Right renal cortex interstitium (tissue), 3 donors: ENCODE measurements around the gene CIB2. TPM values are rescaled to one million over a fixed set of nuclear protein-coding genes. Genes with fewer than 3 reads are reported as not detected.

Source experiments
- DNase-seq, 3 donors: peaks; one replicate each; pipeline ENCODE4 v3.0.0-alpha.2; 2013; ENCODE audit warnings: low read depth in 3 of 3, low spot score in 2 of 3
- polyA plus RNA-seq, 3 donors: library from polyadenylated mRNA; unstranded; fragments of 120-200 nt; gene quantifications; one replicate each; pipeline ENCODE4 v1.2.1, GENCODE V29; 2013; ENCODE audit not compliant: insufficient read length in 3 of 3

CIB2 gene
- polyA plus RNA-seq, 3 donors, result 28.2 to 33.0 (median 30.0) TPM

DNA sequence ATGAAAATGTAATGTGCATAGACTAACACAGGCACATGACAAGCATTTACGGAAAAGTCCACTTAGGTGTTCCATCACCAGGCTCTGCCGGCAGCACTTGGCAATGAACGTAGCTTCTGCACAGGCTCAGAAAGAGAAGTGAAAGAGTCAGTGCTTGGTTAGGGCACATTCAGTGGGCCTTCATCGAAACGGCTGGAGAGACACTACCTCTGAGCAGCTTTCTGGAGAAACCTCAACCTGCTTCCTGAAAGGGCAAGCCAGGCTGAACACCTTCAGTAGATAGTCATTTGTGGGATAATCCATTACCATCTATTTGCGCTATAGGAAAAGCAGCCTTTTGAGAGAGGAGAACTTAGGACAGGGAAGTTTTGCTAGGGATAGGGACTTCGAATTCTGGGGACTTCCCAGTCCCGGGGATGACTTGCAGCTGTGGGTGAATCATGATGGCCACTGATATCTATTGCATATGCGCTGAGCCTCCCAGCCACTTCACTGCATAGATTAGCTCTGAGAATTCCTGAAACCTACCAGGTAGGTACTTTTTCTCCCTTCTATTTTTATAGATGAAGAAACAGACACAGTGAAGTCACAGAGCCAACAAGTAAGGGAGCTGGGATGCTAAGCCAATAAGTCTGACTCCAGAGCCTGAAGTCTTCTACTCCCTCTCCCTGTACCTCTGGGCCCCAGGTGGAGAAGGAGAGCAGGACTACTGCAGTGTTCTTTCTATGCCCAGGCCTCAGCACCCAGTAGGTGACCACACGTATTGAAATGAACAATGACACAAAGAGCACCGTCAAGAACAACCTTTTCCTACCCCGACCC, 43.1 kb downstream of the CIB2 start:
- no peak for DNase-seq

DNA sequence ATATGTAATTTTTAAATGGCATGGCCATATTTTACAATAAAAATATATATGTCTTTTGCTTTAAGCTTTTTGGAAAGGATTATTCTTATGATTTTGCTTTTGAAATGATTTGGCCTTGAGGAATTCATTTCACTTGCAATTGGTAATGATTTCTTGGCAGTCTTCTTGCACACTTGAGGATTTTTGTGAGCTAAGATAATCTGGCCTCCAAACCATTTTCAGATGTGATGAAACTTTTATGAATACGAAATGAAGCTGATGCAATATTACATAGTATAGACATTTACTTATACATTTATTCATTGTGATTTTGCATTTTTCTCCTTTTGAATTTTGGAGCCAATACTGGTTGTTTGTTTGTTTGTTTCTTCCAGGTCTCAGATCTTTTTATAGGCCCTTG, 45.3 kb downstream of the CIB2 start:
- DNase-seq, result no peak

DNA sequence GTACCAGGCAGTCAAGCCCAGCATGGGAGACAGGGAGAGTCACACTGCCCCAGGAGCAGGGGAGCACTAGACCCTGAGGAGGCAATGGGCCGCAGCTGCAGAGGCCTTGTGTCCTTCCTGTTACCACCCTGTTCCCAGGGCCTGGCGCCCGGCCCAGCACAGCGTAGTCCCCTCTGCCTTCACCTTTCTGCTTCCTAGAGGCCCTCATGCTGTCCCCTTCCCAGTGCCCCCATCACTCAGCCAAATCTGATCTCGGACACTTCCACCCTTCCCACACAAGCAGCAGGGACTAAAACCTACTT, 46.8 kb downstream of the CIB2 start:
- no peak for DNase-seq

DNA sequence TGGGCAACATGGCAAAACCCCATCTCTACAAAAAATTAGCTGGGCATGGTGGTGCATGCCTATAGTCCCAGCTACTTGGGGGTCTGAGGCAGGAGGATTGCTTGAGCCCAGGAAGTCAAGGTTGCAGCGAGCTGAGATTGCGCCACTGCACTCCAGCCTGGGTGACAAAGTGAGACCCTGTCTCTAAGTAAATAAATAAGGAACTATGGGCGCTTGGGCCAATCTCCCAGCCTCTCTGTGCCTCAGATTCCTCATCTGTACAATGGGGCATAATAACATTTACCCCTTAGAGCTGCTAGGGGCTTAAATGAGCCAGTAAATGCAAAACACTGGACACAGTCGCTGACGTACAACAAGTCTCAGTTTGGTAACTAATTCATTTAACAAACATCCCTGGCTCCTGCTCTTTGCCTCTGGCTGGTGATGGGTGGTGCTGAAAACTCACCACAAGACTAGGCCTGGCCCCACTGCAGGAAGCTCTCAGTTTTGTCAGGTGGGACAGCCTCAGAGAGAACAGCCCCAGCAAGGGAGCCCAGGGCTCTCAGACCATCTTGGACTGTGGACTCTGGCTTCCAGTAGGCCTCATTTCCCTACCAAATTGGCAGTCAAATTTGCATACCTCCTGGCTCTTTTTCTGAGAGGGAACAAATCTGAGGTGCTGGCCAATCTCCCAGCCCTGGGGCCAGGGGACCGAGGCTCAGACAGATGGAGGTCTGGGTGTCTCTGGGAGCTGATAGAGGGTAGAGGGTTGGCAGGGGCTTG, 47.4 kb downstream of the CIB2 start:
- DNase-seq, result no peak

DNA sequence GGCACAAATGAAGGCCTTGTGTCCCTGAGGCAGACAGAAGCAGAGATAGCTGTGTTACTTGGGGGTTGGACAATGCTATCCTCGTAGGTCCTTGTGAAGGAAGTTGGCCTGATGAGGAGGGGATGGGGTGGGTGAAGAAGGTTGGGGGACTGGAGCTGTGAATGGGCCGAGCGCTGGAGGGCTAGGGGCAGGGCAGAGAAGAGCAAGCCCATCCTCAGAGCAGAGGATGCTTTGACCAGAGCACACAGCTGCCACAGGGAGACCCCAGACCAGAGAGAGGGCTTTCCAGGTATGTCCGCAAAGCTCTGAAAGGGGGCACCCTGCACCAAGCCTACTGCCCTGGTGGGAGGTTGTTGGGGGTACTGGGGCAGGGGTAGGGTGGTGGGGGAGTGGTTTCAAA, 48.1 kb downstream of the CIB2 start:
- DNase-seq, result no peak

DNA sequence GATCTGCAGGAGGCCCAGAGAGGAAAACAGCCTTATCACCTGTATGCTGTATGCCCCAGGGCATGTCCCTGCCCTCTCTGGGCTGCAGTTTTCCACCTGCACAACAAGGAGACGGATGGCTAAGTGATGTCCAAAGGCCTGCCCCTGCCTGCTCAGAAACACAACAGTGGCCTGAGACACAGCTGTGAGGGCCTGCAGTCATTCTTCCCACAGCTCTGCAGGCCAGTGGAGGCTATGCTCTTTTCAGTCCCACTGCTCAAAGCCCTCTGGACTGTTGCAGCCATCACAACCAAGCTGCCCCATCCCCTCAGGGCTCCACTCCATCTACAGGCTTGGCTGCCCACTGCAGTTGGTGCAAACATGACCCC, 48.5 kb downstream of the CIB2 start:
- no peak for DNase-seq

DNA sequence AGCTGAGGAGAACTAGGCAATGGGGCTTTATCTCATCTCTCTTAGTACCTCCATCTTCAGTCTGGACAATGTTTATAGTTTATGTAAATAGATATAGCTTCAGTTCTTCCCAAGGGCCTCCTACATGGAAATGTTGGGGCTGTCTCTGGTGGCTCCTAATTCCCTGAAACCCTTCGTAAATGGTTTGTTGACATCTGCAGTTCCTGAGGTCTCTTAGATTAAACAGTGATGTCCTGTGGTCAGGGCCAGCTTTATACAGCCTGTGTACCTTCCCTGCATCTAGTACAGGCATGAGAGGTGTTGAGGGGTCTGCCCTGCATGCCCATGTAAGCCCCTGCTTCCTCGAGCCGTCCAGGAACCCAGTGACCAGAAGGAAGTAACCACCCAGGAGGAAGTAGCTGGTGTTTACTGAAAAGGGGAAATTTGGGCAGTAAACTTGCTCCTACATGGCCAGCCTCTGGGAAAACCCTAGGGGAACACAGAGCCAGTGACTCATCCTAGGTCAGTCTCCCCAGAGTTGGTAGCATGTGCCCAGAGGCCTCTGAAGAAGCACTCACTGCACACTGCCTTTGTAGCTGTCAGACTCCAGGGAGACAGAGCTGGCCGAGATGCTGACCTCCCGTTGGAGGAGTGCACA, 49.0 kb downstream of the CIB2 start:
- no peak for DNase-seq

DNA sequence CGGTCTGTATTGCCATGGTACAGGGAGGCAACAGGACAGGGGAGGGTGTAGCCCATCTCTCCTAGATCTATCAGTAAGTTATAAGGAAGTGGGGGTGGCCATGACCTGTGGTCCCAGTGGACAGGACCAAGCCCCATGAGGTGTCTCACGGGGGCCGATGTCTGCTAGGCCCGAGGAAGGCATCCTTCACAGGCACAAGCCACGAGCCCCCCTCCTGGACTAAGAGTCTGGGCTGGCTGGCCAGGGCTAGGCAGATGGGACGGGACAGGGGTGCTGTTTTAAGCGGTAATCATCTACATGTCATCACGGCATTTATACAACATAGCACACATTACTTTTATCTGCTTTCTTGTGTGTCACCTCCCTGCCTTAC, 51.2 kb downstream of the CIB2 start:
- no peak for DNase-seq

DNA sequence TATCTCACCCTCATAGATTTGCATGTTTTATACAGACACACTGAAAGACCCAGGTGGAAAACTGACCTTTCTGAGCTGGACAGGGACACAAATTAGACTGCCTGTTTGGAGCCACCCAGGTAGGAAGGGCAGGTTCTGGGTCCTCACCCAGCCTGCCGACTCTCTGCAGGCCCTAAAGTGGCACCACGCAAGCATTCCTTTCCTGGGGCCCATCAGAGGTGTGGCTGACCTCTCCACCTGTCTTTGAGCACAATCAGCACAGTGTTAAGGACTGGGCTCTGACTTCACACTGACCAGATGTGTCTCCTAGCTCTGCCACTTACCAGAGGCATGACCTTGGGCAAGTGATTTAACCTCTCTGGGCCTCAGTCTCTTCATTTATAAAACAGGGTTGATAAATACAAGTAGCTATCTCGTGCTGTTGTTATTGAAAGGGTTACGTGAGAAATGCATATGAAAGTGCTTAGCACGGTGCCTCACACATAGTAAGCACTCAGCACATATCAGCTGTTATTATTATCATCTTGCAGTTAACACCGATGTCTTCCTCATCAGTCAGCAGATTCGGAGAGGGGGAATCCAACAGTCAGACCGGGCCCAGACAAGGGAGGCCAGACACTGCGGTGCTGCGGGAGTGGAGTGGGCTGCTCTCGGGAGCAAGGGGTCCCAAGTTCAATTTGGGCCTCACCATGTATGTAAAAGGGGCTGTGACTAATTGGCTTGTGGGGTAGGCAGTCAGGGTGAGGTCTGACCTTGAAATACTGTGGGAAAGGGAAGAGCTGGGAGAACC, 51.8 kb downstream of the CIB2 start:
- no peak for DNase-seq

DNA sequence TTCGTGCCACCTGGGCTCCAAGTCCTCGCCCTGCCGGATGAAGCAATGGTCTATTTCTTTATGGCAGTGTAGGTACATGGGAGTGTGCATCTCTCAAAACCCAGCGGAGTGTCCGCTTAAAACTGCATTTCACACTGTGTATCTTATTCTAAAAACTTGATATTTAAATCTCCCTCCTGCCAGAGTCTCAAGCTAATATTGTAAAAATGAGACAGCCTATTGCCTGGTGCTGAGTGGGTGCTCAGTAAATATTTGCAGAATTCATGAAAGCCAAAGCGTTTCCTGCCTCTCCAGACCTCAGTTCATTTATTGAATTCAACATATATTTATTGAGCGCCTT, 53.4 kb downstream of the CIB2 start:
- no peak for DNase-seq

DNA sequence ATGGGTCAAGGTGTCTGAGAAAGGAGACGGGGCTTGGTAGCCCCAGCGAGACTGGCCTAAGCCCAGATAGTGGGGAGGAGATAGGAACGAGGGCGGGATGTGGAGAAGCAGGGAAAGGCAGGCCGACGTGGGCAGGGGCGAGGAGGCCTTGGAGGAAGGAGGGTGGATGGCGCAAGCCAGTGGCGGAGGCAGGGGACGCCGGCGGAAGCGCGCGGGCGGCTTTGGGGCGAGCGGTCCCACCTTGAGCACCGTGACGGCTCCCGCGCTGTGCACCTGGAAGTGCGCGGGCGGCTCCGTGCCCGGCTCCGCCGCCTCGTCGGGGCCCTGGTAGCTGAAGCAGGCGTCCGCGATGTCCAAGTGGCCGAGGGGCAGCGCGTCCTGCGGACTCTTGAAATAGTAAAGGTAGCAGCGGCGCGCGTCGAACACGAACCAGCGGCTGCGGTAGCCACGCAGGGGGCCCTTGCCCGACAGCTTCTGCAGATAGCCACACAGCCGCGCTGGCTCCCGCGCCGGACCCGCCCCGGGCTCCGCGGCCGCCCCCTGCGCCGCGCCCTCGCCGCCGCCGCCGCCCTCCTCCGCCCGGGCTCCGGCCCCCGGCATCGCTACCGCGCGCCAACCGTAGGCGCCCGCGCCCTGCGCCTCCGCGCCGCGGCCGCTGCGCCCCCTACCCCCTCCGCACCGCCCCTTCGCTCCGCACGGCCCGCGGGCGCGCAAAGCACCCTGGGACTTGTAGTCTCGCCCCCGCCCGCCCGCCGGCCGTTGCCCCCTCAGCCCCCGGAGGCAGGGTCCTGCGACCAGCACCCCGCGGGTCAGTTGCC, 54.0 kb downstream of the CIB2 start, which contains the start of gene TBC1D2B:
TSS of gene TBC1D2B (minus strand) at position 659 of the 818 bp plus-strand sequence. CDS start at position 600, 59 bp downstream.
- no peak for DNase-seq

DNA sequence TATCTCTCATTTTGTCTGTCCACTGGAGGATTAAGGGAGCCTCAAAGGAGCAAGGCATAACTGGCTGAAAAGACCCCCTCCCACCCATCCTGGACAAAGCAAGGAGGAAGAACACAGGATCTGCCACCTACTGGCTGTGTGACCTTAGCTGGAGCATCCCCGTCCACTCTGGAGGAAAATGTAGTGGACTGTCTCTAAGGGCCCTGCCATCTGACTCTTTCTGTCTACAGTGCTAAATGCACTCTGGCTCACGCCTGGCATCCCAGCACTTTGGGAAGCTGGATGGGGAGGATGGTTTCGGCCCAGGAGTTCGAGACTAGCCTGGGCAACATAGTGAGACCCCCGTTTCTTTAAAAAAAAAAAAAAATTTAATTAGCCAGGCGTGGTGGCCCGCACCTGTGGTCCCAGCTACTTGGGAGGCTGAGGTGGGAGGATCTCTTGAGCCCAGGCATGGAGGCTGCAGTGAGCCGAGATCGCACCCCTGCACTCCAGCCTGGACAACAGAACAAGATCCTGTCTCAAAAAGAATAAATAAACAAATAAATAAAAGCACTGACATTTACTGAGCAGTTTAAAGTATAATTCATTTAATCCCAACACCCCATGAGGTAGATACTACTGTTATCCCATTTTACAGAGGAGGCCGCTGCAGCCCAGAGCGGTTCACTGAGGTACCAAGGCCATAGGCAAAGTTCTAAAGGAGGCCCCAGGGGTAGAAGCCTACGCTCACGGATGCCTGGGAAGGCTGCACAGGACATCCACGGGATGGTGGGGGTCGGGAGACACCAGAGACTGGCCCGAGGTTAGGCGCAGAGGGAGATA, 54.8 kb downstream of the CIB2 start:
- no peak for DNase-seq

DNA sequence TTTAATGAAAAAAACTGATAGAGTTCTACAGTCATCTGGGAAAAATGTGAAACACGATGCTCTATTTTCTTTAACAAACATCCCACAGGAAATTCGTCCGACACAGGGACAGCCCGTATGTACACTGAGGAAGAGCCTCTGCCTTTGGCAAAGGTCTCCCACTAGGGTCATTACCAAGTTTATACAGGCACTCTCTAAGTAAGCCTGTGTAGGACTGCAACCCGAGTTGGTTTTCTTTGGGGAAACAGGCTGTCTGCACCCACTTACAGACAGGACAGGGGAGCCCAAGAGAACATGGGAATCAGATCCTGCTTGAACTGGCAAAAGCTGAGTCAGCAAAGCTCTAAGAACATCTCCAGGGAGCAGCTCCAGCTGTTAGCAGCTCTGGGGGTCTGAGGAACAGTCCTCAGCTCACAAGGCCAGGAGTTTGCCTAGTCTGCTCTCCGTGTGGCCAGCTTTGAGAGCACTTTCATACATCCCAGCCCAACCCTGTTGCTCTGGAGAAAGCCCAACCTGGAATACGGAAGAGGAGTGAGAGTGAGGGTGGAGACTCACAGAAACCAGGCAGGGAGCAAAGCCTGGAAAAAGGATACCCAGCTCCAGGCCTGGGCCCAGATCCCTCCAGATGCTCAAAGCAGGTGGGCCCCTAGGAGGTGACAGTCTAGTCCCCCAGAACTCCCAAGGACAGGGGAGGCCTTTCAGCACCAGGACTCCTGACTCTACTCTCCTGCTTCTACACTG, 55.6 kb downstream of the CIB2 start:
- DNase-seq, result no peak

DNA sequence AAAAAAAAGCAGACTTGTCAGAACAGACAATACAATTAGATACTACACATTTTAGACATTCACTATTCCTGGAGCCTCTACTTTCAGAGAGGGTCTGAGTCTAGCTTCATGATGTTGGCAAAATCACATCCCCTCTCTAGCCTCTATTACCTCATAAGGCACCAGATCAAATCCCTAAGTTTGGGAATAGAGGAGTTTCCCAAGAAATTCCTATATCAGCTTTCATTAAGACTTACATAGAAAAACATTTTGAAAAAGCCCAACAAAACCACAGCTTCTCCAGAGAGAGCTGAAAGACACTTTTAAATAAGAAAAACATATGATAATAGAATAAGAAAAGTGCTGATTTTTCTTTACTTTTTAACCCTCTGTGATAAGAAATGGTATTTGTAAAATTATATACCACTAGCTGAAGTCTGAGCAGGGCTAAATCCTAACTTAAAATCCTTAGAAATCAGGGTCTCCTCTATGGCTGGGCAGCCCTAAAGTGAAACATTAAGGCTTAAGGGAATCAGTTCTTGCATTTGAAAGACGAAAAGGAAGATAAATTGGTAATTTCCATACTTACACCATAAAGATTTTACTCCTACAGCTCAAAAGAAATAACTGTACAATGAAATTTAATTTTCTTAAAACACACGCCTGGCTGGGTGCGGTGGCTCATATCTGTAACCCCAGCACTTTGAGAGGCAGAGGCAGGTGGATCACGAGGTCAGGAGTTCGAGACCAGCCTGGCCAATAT, 58.0 kb downstream of the CIB2 start:
- no peak for DNase-seq

DNA sequence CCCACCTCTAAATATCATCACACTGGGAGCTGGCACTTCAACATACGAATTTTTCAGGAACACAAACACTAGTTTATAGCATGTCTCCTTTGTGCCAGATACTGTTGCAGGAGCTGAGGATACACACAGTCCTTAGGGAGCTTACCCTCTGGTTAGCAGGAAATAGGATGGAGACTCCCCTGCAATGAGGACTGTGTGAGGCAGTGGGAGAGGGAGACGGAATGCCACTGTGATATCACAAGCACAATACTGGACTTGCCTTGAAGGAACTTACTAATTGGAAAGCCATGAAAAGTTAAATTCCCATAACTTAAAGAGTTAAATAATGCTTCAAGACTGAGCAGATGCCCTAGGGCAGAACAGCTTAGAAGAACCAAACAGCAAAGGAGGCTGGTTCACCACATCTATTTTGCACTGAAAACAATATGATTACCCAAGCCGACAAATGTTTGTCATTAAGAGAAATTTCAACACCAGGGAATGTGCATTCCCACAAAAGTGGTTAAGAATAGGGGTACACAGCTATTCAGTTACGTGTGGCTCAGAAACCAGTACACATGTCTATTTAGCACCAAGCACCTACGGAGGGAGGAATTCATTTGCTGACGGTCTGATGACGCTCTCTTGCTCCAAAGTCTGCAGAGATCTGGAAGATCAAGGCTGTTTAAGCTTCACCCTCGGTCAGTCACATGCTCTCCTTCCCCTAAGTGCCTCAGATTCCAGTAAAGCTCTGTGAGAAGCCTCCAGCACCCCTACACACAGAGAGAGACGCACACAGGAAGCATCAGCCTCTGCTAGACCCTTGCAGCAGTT, 59.0 kb downstream of the CIB2 start:
- no peak for DNase-seq

DNA sequence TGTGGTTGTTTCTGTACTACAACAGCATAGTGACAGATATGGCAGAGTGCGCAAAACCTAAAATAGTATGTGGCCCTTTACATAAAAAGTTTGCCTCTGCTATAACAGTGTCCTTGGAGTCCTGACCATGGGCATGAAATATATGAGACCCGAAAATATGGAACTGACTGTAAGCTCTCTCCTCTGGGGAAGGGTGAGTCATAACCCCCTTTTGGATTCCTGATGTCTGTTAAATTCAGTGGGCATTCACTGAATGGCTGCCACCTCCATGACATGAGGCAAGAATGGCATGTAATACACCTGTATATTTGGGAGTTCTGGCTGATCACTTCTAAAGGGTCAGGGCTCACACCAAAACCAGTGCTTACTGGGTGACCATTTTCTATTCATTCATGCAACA, 59.9 kb downstream of the CIB2 start:
- no peak for DNase-seq

DNA sequence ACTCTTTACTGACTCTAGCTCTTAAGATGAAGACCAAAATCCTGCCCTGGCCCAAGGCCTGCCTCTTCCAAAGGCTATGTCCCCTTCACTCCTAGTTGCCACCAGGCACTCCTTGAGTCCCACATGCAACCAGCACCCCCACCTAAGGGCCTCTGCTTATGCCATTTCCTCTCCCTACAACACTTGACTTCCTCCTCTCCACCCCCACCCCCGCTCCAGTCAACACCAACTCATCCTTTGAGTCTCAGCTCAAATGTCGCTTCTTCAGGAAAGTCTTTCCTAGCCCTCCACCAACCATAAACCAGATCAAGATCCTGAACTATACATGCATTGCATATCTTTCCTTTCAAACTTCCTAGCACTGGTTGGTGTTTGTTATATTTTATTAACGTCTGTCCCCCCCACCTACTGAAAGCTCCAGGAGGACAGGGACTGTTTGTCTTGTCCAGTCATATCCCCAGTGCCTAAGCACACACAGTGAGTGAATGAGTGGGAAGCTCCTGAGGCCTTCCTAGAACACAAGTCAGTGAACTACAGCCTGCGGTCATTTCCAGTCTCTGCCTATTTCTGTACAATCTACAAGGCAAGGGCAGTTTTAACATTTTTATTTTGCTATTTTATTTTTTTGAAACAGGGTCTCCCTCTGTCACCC, 61.1 kb downstream of the CIB2 start:
- no peak for DNase-seq
